RPMI7951 (cell line): ENCODE results near the gene USP32. TPM values are rescaled to one million over a fixed set of nuclear protein-coding genes. Genes with fewer than 3 reads are reported as not detected.
A peak's percentile ranks its signal among the peaks of the same experiment; 100 is the strongest.
"Not testable (repeated sequence)": the region's sequence is repeated elsewhere in the genome, so short reads cannot be mapped to it uniquely, and the experiment has no call there.

Source experiments
- DNase-seq: peaks from one replicate; pipeline ENCODE4 v3.0.0-alpha.2; 2012; ENCODE audit warnings: low read depth
- total RNA-seq: library from RNA; depleted of rRNA; stranded (reverse); fragments of >200 nt; shearing (Covaris generic); gene quantifications from 2 replicates; pipeline ENCODE4 v1.2.3, GENCODE V29; 2014

USP32 gene
- total RNA-seq, 1 experiment from 2014 or later: 25.0 TPM

- no peak for DNase-seq
Observed at GRCh38 chr17:60371818-60372510, 20.0 kb downstream of the USP32 start.

GRCh38 chr17:60371416-60371815 lies 20.5 kb downstream of the USP32 start:
- no peak for DNase-seq

GRCh38 chr17:60369727-60370126 lies 22.2 kb downstream of the USP32 start:
- no peak for DNase-seq

GRCh38 chr17:60363700-60364405 lies 28.1 kb downstream of the USP32 start:
- DNase-seq: no peak

- DNase-seq: no peak
Observed at GRCh38 chr17:60362329-60362728, 29.6 kb downstream of the USP32 start.

GRCh38 chr17:60361889-60362288 lies 30.0 kb downstream of the USP32 start:
- no peak for DNase-seq

GRCh38 chr17:60359415-60359814 lies 32.5 kb downstream of the USP32 start:
- DNase-seq: no peak

- no peak for DNase-seq
Observed at GRCh38 chr17:60358606-60359225, 33.2 kb downstream of the USP32 start.

GRCh38 chr17:60356940-60357339 lies 35.0 kb downstream of the USP32 start:
- DNase-seq: no peak

- DNase-seq: no peak
Observed at GRCh38 chr17:60355663-60356594, 36.0 kb downstream of the USP32 start.

- DNase-seq: peak; percentile 52
Observed at GRCh38 chr17:60354223-60354622, 37.7 kb downstream of the USP32 start.

GRCh38 chr17:60353773-60354172 lies 38.2 kb downstream of the USP32 start:
- no peak for DNase-seq

- DNase-seq: no peak
Observed at GRCh38 chr17:60352569-60352968, 39.4 kb downstream of the USP32 start.

- no peak for DNase-seq
Observed at GRCh38 chr17:60352071-60352470, 39.9 kb downstream of the USP32 start.

- no peak for DNase-seq
Observed at GRCh38 chr17:60351012-60351695, 40.8 kb downstream of the USP32 start.

GRCh38 chr17:60348616-60349015 lies 43.3 kb downstream of the USP32 start:
- DNase-seq: no peak

- no peak for DNase-seq
Observed at GRCh38 chr17:60345233-60345632, 46.7 kb downstream of the USP32 start.

GRCh38 chr17:60342492-60342891 lies 49.4 kb downstream of the USP32 start:
- DNase-seq: not testable (repeated sequence)

- no peak for DNase-seq
Observed at GRCh38 chr17:60335289-60335688, 56.6 kb downstream of the USP32 start.

GRCh38 chr17:60333628-60334031 lies 58.3 kb downstream of the USP32 start:
- DNase-seq: no peak

GRCh38 chr17:60333072-60333471 lies 58.9 kb downstream of the USP32 start:
- not testable (repeated sequence) for DNase-seq
